NCI-H748 (cell line): ENCODE measurements around the gene PHC1.
A peak's percentile ranks its signal among the peaks of the same experiment; 100 is the strongest.

Source experiments
- DNase-seq: peaks from one replicate; lab custom pipeline; 2025; ENCODE audit not compliant: unreplicated experiment; lab: John Stamatoyannopoulos, UW

The PHC1 gene

GRCh38 chr12:8949342-8950220 lies 35.3 kb downstream of the PHC1 start, which contains the start of gene M6PR:
Gene M6PR, minus strand, starts transcription at chr12:8949645. Its CDS starts 3,241 bp downstream, at chr12:8946404.
- DNase-seq, result peak; percentile 93

DNA sequence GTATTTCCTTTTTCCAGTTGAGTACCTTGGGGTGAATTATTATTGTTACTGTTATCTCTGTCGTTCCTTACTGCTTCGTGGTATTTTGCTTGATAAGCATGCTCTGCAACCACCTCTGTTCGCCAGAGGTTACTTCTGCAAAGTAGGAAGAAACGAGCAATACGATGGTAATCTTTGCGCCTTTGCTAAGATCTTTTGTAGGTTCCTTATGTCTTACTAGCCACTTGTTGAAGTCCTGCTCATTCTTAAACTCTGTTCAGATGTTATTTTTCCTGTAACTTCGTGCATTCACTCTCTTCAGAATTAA lies 35.9 kb downstream of the PHC1 start:
- DNase-seq, result no peak

- no peak for DNase-seq
Measured at GRCh38 chr12:8950702-8951478, 36.6 kb downstream of the PHC1 start.

- no peak for DNase-seq
Measured at GRCh38 chr12:8951744-8952143, 37.4 kb downstream of the PHC1 start.

DNA sequence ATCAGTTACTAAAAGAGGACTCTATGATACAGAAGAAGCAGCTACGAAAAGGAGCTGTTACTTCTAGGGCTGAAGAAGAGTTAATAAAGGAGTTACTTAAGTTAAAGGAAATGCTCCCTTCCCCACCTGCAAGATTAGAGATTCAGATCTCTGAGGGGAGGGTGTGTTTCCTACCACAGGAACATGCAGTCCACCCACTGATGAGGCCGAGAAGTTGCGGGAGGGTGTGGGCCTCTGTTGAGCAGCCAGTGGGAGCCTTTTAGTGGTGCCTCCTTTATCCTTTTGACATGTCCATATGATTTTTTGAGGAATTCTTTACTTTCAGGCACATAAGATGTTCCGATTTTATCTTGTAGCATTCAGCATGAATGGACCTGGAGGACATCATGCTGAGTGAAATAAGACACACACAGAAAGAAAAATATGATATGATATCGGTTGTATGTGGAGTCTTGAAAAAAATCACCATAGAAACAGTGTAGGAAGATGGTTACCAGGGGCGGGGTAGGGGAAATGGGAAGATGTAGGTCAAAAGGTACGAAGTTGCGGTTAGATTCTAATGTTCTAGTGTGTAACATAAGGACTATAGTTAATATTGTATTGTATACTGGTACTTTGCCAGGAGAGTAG lies 39.6 kb downstream of the PHC1 start:
- no peak for DNase-seq

- no peak for DNase-seq
Measured at GRCh38 chr12:8956073-8956472, 41.8 kb downstream of the PHC1 start.

GRCh38 chr12:8956772-8957171 lies 42.5 kb downstream of the PHC1 start:
- DNase-seq, result no peak

DNA sequence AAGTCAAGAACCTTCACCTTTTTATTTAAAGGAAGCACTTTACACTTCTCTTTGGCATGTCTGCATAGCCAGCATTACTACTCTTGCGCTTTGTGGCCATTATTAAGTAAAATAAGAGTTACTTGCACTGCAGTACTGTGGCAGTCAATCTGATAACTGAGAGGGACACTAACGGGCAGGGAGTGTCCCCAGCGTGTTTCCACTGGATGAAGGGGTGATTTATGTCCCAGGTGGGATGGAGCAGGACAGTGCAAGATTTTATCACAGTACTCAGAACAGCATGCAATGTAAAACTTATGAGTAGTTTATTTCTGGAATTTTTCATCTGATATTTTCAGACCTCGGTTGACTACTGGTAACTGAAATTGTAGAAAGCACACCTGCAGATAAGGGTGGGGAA lies 43.3 kb downstream of the PHC1 start:
- no peak for DNase-seq

GRCh38 chr12:8958066-8958465 lies 43.8 kb downstream of the PHC1 start:
- DNase-seq, result no peak

GRCh38 chr12:8960176-8960575 lies 45.9 kb downstream of the PHC1 start:
- DNase-seq, result no peak

- no peak for DNase-seq
Measured at GRCh38 chr12:8968761-8969160, 54.5 kb downstream of the PHC1 start.

GRCh38 chr12:8969861-8970411 lies 55.6 kb downstream of the PHC1 start:
- DNase-seq, result no peak

- DNase-seq, result no peak
Measured at GRCh38 chr12:8970432-8970831, 56.1 kb downstream of the PHC1 start.

DNA sequence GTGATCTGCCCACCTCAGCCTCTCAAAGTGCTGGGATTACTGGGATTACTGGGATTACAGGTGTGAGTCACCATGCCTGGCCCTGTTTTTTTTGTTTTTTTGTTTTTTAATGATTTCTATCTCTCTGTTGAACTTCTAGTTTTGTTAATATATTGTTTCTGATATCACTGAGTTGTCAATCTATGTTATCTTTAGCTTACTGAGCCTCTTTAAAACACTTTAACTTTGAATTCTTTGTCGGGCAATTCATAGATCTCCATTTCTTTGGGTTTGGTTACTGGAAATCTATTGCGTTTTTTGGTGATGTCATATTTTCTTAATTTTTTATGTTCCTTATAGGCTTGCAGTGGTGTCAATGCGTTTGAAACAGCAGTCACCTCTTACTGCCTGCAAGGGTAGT lies 65.8 kb downstream of the PHC1 start:
- no peak for DNase-seq

DNA sequence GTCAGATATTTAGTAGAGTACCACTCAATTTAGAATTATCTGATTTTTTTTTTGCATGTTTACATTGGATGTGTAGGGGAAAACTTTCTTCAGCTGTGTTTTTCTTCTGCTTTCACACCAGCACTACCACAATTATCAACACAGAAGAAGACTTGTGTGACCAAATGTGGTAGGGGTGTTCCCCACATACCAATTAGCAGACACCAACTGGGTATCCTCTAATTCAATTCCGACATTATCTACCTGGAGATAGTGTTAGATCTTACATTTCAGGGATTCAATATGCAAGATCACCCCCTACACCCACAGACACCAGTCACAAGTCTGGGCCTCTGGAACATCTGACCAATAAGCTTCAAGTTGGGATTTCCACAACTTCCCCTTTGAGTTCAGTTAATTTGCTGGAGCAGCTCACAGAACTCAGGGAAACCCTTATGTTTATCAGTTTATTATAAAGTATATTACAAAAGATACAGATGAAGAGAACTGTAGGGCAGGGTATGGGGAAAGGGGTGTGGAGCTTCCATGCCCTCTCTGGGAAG lies 71.0 kb downstream of the PHC1 start:
- DNase-seq, result no peak

- no peak for DNase-seq
Measured at GRCh38 chr12:8987163-8987562, 72.9 kb downstream of the PHC1 start.

DNA sequence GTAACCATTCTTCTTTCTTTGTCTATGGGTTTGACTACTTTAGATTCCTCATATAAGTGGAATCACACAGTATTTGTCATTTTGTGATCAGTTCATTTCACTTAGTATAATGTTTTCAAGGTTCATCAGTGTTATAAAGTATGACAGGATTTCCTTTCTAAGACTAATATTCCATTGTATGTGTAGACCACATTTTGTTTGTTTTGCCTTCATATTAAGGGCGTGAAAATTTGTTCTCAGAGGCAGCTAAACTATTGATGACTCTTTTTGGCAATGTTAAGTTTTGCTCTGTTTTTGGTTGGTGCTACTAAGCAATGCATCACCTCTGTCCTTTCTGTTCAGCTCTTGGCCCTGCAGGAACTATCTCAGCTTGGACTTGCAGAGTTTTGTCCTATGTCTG lies 73.4 kb downstream of the PHC1 start:
- no peak for DNase-seq

DNA sequence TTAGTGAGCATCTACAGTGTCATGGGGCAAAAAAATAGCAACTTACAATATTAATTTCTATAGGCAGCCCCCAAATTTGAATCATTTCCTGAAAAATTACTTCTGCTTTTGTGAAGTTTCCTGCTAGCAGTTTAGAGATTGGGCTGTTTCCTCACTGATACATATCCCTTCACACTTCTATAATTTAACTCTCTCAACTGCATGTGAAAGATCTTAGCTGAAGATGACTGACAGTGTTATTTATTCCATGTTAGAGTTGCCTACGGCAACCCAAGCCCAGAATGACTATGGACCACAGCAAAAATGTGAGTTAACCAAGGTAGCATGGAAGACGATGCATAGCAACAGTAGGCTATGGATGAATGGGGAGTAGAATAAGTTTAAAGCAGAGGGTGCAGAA lies 75.1 kb downstream of the PHC1 start, which contains the start of gene KLRG1:
Gene KLRG1 (plus strand): TSS at position 134 of the 400 bp plus-strand sequence. CDS start 90 bp downstream, at position 224.
- DNase-seq, result no peak
